Chondrocyte (in vitro differentiated cells): ENCODE measurements around the gene PKMYT1. TPM values are rescaled to one million over a fixed set of nuclear protein-coding genes. Genes with fewer than 3 reads are reported as not detected.

Experiments
- DNase-seq: peaks from one replicate; pipeline ENCODE4 v3.0.0; 2021; ENCODE audit warnings: mixed read lengths, low spot score
- H3K27ac Mint-ChIP-seq: one replicate; pipeline ENCODE4 v1.8.0; 2021; ENCODE audit warnings: mild to moderate bottlenecking, moderate library complexity, mixed read lengths; ENCODE audit not compliant: unreplicated experiment
- H3K27me3 Mint-ChIP-seq: 2 replicates; pipeline ENCODE4 v1.8.0; 2021; ENCODE audit warnings: low read depth, mixed read lengths
- H3K36me3 Mint-ChIP-seq: 2 replicates; pipeline ENCODE4 v1.8.0; 2021; ENCODE audit warnings: low read depth, mixed read lengths
- H3K4me1 Mint-ChIP-seq: 2 replicates; pipeline ENCODE4 v1.8.0; 2021; ENCODE audit warnings: low read depth, mild to moderate bottlenecking, mixed read lengths
- H3K4me3 Mint-ChIP-seq: one replicate; pipeline ENCODE4 v1.8.0; 2021; ENCODE audit warnings: mild to moderate bottlenecking, moderate library complexity, mixed read lengths; ENCODE audit not compliant: unreplicated experiment
- H3K9me3 Mint-ChIP-seq: 2 replicates; pipeline ENCODE4 v1.8.0; 2021; ENCODE audit warnings: low read depth, mixed read lengths
- total RNA-seq: library from RNA; stranded (reverse); gene quantifications from 3 replicates; pipeline ENCODE4 v1.2.1, GENCODE V29; 2021
- TF ChIP-seq, protein P1 (sequence below): fragments of 200-600 bp; sonication (generic); IDR thresholded peaks from 2 replicates; pipeline ENCODE4 v1.5.0; 2021; ENCODE audit warnings: antibody characterized with exemption, mild to moderate bottlenecking, moderate library complexity

Gene PKMYT1
- total RNA-seq, 1 donor from 2014 or later, result 6.2 TPM

DNA sequence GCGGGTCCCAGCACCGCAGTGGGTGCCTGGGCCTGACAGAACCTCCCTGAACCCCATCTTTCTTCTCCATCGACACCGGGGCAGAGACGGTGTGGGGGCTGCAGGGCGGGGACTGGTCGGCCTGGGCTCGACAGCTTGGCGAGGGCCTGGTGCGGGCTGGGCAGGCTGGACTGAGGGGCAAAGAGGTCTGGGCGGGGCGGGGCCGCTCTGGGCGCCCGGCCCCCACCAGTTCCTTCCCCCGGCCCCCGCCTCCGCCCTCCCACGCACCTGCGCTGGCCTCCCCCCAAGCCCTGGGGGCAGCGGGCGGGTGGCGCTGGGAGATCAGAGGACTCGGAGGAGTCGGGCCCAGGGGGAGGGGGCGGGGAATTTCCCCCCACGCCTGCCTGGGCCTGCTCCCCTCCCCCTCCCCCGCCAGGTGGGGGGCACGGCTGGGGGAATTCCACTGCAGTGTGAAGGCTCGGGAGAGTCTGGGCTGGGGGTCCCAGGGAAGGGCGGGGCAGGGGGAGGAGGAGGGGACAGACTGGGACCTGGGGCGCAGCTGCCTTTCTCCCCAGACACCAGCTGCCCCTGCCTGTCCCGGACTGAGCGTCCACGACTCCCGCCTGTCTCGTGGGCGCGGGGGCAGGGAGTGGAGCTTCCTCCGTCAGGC is 17.0 kb downstream of the PKMYT1 start:
- H3K4me3 Mint-ChIP-seq, result peak overlapping the region; percentile 60
- DNase-seq, result no peak
- no peaks in the 10 kb centered on the region for H3K36me3 Mint-ChIP-seq
- peaks cover 20% of the 10 kb centered on the region for H3K27me3 Mint-ChIP-seq
- no peak overlapping the region for H3K27ac Mint-ChIP-seq
- peaks cover 10% of the 10 kb centered on the region for H3K4me1 Mint-ChIP-seq
- no peaks in the 10 kb centered on the region for H3K9me3 Mint-ChIP-seq
- TF ChIP-seq, protein P1, sequence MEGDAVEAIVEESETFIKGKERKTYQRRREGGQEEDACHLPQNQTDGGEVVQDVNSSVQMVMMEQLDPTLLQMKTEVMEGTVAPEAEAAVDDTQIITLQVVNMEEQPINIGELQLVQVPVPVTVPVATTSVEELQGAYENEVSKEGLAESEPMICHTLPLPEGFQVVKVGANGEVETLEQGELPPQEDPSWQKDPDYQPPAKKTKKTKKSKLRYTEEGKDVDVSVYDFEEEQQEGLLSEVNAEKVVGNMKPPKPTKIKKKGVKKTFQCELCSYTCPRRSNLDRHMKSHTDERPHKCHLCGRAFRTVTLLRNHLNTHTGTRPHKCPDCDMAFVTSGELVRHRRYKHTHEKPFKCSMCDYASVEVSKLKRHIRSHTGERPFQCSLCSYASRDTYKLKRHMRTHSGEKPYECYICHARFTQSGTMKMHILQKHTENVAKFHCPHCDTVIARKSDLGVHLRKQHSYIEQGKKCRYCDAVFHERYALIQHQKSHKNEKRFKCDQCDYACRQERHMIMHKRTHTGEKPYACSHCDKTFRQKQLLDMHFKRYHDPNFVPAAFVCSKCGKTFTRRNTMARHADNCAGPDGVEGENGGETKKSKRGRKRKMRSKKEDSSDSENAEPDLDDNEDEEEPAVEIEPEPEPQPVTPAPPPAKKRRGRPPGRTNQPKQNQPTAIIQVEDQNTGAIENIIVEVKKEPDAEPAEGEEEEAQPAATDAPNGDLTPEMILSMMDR, result no peak

DNA sequence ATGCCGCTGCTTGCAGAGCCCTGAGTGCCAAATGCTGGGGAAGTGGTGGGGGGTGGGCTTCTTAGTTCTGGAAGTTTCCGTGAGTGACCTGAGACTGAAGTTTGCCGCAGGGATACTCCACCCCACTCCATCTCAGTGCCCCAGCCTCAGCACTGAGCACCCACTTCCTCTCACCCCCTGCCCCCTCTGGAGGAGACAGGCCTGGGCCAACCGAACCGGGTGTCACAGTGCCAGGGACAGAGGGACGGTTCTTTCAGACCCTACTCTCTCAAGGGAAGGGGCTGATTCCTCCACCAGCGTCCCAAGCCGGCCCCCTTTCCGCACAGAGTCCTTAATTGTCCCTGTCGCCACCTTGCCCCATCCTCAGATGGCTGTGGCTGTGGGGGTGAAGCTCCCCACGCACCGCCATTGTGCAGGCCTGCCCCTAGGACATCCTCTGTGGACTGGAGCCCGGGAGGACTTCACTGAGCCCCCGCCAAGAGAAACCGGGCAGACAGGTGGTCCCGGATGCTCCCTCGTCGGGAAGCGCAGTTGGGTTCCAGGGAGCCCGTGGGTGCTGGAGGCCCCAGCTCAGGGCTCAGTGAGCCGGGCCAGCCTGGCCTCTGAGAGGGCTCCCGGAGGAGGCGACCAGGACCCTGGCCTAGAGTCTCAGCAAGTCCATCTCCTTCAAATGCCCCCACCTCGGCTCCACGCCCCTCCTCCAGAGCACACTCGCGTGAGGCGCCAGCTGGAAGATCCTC is 17.7 kb downstream of the PKMYT1 start:
- no peak overlapping the region for H3K27ac Mint-ChIP-seq
- H3K9me3 Mint-ChIP-seq, result no peaks in the 10 kb centered on the region
- peaks cover 20% of the 10 kb centered on the region for H3K27me3 Mint-ChIP-seq
- H3K36me3 Mint-ChIP-seq, result no peaks in the 10 kb centered on the region
- H3K4me3 Mint-ChIP-seq, result no peak overlapping the region
- H3K4me1 Mint-ChIP-seq, result peaks cover 8% of the 10 kb centered on the region
- DNase-seq, result peak; percentile 83
- TF ChIP-seq, protein P1, result no peak

DNA sequence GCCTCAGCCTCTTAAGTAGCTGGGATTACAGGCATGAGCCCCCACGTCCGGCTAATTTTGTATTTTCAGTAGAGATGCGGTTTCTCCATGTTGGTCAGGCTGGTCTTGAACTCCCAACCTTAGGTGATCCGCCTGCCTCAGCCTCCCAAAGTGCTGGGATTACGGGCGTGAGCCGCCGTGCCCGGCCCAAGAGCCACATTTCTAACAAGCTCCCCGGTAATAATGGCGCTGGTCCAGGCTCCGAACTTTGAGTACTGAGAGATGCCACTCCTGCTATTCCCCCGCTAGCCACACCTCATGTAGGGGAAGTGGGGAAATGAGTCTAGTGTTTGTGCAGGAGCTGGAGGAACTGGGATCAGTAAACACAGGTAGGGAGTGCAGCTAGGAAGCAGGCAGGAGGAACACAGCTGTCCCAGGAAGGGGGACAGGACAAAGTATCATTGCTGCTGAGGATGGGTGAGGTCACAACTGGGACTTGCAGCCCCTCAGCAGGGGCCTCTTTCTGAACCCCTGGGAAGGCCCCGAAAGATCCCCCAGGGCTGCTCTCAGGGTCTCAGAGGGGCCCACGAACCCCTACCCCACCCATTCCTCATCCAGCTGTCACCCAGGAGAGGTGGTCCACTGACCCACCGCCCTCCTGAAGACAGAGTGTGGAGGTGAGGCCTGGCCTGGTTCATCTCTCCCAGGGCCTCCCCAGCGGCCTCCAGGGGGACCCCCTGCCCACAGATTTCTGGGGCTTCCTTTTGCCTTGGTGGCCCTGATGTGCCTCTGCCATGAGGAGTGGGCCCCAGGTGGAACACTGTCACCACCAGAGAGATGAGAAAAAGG is 19.8 kb downstream of the PKMYT1 start:
- H3K27me3 Mint-ChIP-seq, result peaks cover 22% of the 10 kb centered on the region
- TF ChIP-seq, protein P1, result no peak
- no peak overlapping the region for H3K4me3 Mint-ChIP-seq
- DNase-seq, result no peak
- H3K4me1 Mint-ChIP-seq, result peaks cover 8% of the 10 kb centered on the region
- H3K36me3 Mint-ChIP-seq, result no peaks in the 10 kb centered on the region
- no peaks in the 10 kb centered on the region for H3K9me3 Mint-ChIP-seq
- H3K27ac Mint-ChIP-seq, result no peak overlapping the region

DNA sequence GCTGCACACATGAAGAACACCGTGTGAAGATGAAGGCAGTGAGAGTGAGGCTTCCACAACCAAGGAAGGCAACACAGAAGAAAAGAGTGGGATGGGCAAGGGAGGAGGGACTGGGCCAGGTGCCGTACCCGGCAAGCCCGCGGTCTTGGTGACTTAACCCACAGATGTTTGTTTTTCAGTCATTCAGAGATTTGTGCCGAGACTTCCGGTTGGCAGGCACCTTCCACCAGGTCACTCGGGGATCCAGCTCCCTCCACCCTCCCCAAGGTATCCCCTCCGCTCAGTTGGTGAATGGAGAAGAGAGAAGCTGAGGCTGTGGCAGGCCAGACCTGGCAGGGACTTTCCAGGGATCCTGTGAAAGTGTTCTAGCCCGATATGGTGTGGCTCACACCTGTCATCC is 21.0 kb downstream of the PKMYT1 start:
- DNase-seq, result no peak

More for the DNA sequence above, 21.0 kb downstream of the PKMYT1 start:
- TF ChIP-seq, protein P1, result no peak
- H3K27me3 Mint-ChIP-seq, result peaks cover 22% of the 10 kb centered on the region
- H3K9me3 Mint-ChIP-seq, result no peaks in the 10 kb centered on the region
- no peaks in the 10 kb centered on the region for H3K36me3 Mint-ChIP-seq
- no peak overlapping the region for H3K27ac Mint-ChIP-seq
- H3K4me3 Mint-ChIP-seq, result no peak overlapping the region
- peaks cover 8% of the 10 kb centered on the region for H3K4me1 Mint-ChIP-seq
